IMR-90 (cell line): ENCODE measurements around the gene COX19. TPM values are rescaled to one million over a fixed set of nuclear protein-coding genes. Genes with fewer than 3 reads are reported as not detected.

Experiments used
- ATAC-seq: fragments of 200-7000 bp; cut with Tn5 transposase; 2 replicates; pipeline ENCODE4 v1.9.1; 2020; ENCODE audit warnings: low read depth, mild to moderate bottlenecking, moderate library complexity
- BruUV-seq: library from RNA; stranded (reverse); fragments of 400-500 nt; replicated peaks from 2 replicates; lab custom pipeline; 2021; lab: Mats Ljungman, UMichigan
- CTCF ChIA-PET: fragments of 300-600 bp; formaldehyde crosslinking; extraction: SDS; loops from one replicate; lab custom pipeline; 2021; ENCODE audit warnings: antibody characterized with exemption; lab: Yijun Ruan, JAX
- POLR2A ChIA-PET: fragments of 300-600 bp; sonication (Branson Sonifier 250); formaldehyde crosslinking; loops from one replicate; lab custom pipeline; 2022; ENCODE audit warnings: antibody characterized with exemption; ENCODE audit not compliant: unreplicated experiment; lab: Charles Lee
- DNase-seq: peaks from one replicate; pipeline ENCODE4 v3.0.0; 2013
- H2AFZ ChIP-seq: replicated peaks from 2 replicates; pipeline ENCODE3; 2013; ENCODE audit warnings: low read length, mild to moderate bottlenecking; ENCODE audit not compliant: poor library complexity
- H2AK5ac ChIP-seq: 2 replicates; pipeline ENCODE4 v1.6.1; 2013; ENCODE audit warnings: low read depth, low read length, inconsistent platforms
- H2AK9ac ChIP-seq: replicated peaks from 2 replicates; pipeline ENCODE3; 2013; ENCODE audit warnings: mild to moderate bottlenecking, low read depth, low read length, moderate library complexity; ENCODE audit not compliant: poor library complexity
- H2BK120ac ChIP-seq: 2 replicates; pipeline ENCODE4 v1.6.1; 2013; ENCODE audit warnings: low read depth, low read length, inconsistent platforms
- H2BK15ac ChIP-seq: 3 replicates; pipeline ENCODE4 v1.6.1; 2013; ENCODE audit warnings: low read depth, low read length, inconsistent platforms
- H2BK20ac ChIP-seq: 2 replicates; pipeline ENCODE4 v1.6.1; 2013; ENCODE audit warnings: low read depth, mild to moderate bottlenecking, inconsistent platforms, low read length, moderate library complexity
- H2BK5ac ChIP-seq: 2 replicates; pipeline ENCODE4 v1.6.1; 2013; ENCODE audit warnings: mild to moderate bottlenecking, low read depth, low read length, inconsistent platforms; ENCODE audit not compliant: poor library complexity, severe bottlenecking
- H3K14ac ChIP-seq: replicated peaks from 2 replicates; pipeline ENCODE4 v1.6.1; 2013; ENCODE audit warnings: low read depth, low read length, inconsistent platforms
- H3K18ac ChIP-seq: 2 replicates; pipeline ENCODE4 v1.6.1; 2013; ENCODE audit warnings: low read depth, low read length, control low read depth
- H3K23ac ChIP-seq: 2 replicates; pipeline ENCODE4 v1.6.1; 2013; ENCODE audit warnings: low read depth, low read length, inconsistent platforms
- H3K27ac ChIP-seq: 2 replicates; pipeline ENCODE4 v1.5.1; 2013; ENCODE audit warnings: mild to moderate bottlenecking, control low read depth, low read length; ENCODE audit not compliant: insufficient read depth
- H3K27me3 ChIP-seq: 2 replicates; pipeline ENCODE4 v1.6.1; 2013; ENCODE audit warnings: low read length; ENCODE audit not compliant: control insufficient read depth, insufficient read depth
- H3K36me3 ChIP-seq: 2 replicates; pipeline ENCODE4 v1.6.1; 2013; ENCODE audit warnings: low read length, mixed read lengths; ENCODE audit not compliant: control insufficient read depth, insufficient read depth
- H3K4ac ChIP-seq: 2 replicates; pipeline ENCODE4 v1.6.1; 2013; ENCODE audit warnings: low read depth, low read length, inconsistent platforms
- H3K4me1 ChIP-seq: 2 replicates; pipeline ENCODE4 v1.6.1; 2013; ENCODE audit warnings: low read length, mixed read lengths; ENCODE audit not compliant: control insufficient read depth, insufficient read depth
- H3K4me2 ChIP-seq: 2 replicates; pipeline ENCODE4 v1.6.1; 2013; ENCODE audit warnings: low read depth, mild to moderate bottlenecking, control low read depth, low read length, moderate library complexity
- H3K4me3 ChIP-seq: 2 replicates; pipeline ENCODE4 v1.5.1; 2013; ENCODE audit warnings: low read depth, mild to moderate bottlenecking, control low read depth, low read length, moderate library complexity; ENCODE audit not compliant: insufficient read depth
- H3K56ac ChIP-seq: 2 replicates; pipeline ENCODE4 v1.6.1; 2013; ENCODE audit warnings: low read length, inconsistent platforms; ENCODE audit not compliant: insufficient read depth; ENCODE audit errors: extremely low read depth
- H3K79me1 ChIP-seq, 2 experiments: 2 replicates each; pipeline ENCODE4 v1.6.1; 2013; ENCODE audit warnings: low read length in 2 of 2, inconsistent platforms in 1 of 2, low read depth in 1 of 2
- H3K9ac ChIP-seq: 2 replicates; pipeline ENCODE4 v1.6.1; 2013; ENCODE audit warnings: low read depth, low read length, control low read depth
- H3K9me1 ChIP-seq: 2 replicates; pipeline ENCODE4 v1.6.1; 2013; ENCODE audit warnings: low read length, inconsistent platforms; ENCODE audit not compliant: insufficient read depth
- H3K9me3 ChIP-seq: 2 replicates; pipeline ENCODE4 v1.6.1; 2013; ENCODE audit warnings: low read length; ENCODE audit not compliant: control insufficient read depth, insufficient read depth
- H4K20me1 ChIP-seq: 2 replicates; pipeline ENCODE4 v1.6.1; 2013; ENCODE audit warnings: low read length, inconsistent platforms; ENCODE audit not compliant: insufficient read depth
- H4K5ac ChIP-seq: 2 replicates; pipeline ENCODE4 v1.6.1; 2013; ENCODE audit warnings: mild to moderate bottlenecking, low read depth, low read length, control low read depth
- H4K8ac ChIP-seq, 2 experiments: 2 replicates each; pipeline ENCODE4 v1.6.1; 2013; ENCODE audit warnings: low read depth in 2 of 2, low read length in 2 of 2, control low read depth in 1 of 2, inconsistent platforms in 1 of 2
- H4K91ac ChIP-seq: 2 replicates; pipeline ENCODE4 v1.6.1; 2013; ENCODE audit warnings: low read depth, low read length, inconsistent platforms; ENCODE audit not compliant: insufficient read depth
- MAZ ChIP-seq: IDR thresholded peaks from 2 replicates; pipeline ENCODE4 v1.6.1; 2012; ENCODE audit warnings: low read depth, mild to moderate bottlenecking, low read length, improper control_type of control experiment, moderate library complexity, borderline replicate concordance
- WGBS, 2 experiments: methylation state at CpG; one replicate each; pipeline versions ENCODE4 v1.1.5 to v1.1.7; 2013; ENCODE audit warnings: missing lambda C conversion rate in 2 of 2; ENCODE audit not compliant: insufficient read length in 1 of 2; ENCODE audit errors: extremely low coverage in 2 of 2; 5-methylcytosine and 5-hydroxymethylcytosine counted together
- dilution Hi-C: fragments of 300-500 bp; cut with HindIII; formaldehyde crosslinking; loops from one replicate; pipeline ENCODE4 v1.14.3; 2018; ENCODE audit warnings: low sequenced_read_pairs; ENCODE audit not compliant: unreplicated experiment
- in situ Hi-C: fragments of 300-500 bp; cut with MboI; formaldehyde crosslinking; loops from 3 replicates; pipeline ENCODE4 v1.14.3; 2019; ENCODE audit warnings: low sequenced_read_pairs, inconsistent platforms, mixed read lengths
- intact Hi-C: fragments of 100-400 bp; cut with micrococcal nuclease; formaldehyde crosslinking; loops from 2 replicates; pipeline ENCODE4 v1.10.0; 2022
- polyA plus RNA-seq, 3 experiments: library from polyadenylated mRNA; depleted of rRNA; stranded (reverse); fragments of >200 nt; gene quantifications; 2 replicates each; pipeline ENCODE4 v1.2.3, GENCODE V29; 2012; ENCODE audit warnings: low replicate concordance in 1 of 3
- total RNA-seq: library from RNA; depleted of rRNA; stranded (reverse); fragments of >200 nt; gene quantifications from 2 replicates; pipeline ENCODE4 v1.2.3, GENCODE V29; 2012

The COX19 gene
- total and polyA plus RNA-seq, 2 of the 4 experiments (the other 2 are of a cell fraction) = 3.9 to 7.3 TPM

DNA sequence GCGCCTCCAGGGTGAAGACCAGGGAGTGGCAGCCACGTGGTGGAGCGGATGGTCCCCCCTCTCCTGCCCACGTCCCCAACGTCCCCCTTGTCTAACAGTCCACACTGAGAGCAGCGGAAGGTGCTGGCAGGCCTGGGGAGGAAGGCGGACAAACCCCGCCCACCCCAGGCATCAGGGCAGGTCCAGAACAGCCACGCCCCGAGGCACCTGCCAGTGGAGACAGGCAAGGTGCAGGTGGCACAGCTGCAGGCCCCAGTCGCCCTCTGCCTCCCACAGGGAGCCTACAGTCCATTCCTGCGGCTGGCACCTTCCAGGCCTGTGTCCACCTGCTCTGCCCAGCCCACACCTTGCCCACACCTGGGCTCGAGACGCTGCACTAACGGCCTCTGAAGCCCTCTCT is 32.6 kb upstream of the COX19 start:
- H3K27me3 ChIP-seq = no peaks in the 10 kb centered on the region
- no peak overlapping the region for H2BK5ac ChIP-seq
- H4K91ac ChIP-seq = no peak overlapping the region
- H2BK20ac ChIP-seq = no peak overlapping the region
- H3K9ac ChIP-seq = no peak overlapping the region
- intact Hi-C loops = no loop called here
- H2BK120ac ChIP-seq = no peak overlapping the region
- H3K4me1 ChIP-seq = no peaks in the 10 kb centered on the region
- no peak for DNase-seq
- H3K36me3 ChIP-seq = peaks cover 25% of the 10 kb centered on the region
- no peak overlapping the region for H3K23ac ChIP-seq
- H2AFZ ChIP-seq = no peak overlapping the region
- ChIA-PET CTCF (no interaction called here), POLR2A (no interaction called here)
- H3K9me3 ChIP-seq = no peaks in the 10 kb centered on the region
- no TSS peak for BruUV-seq
- no peak overlapping the region for H3K4me2 ChIP-seq
- no peak overlapping the region for H4K8ac ChIP-seq
- peaks cover 23% of the 10 kb centered on the region for H4K20me1 ChIP-seq
- H3K4me3 ChIP-seq = no peak overlapping the region
- 97% methylated on average over 6 of the region's 15 CpGs; no CpG with 5 or more reads in 1 of the 2 experiments for WGBS, 2 experiments
- H2AK5ac ChIP-seq = no peak overlapping the region
- H4K5ac ChIP-seq = no peak overlapping the region
- H3K56ac ChIP-seq = no peak overlapping the region
- no peak for TF ChIP-seq MAZ
- H2BK15ac ChIP-seq = no peak overlapping the region
- H3K14ac ChIP-seq = no peak overlapping the region
- ATAC-seq = no peak
- H3K9me1 ChIP-seq = peaks cover 4% of the 10 kb centered on the region
- H3K27ac ChIP-seq = no peak overlapping the region
- in situ Hi-C loops = no loop called here
- no peak overlapping the region for H2AK9ac ChIP-seq
- no peak overlapping the region for H3K18ac ChIP-seq
- H3K79me1 ChIP-seq = peaks cover 0 to 28% of the 10 kb centered on the region in 2 experiments; a peak in 3 of 4 replicates
- dilution Hi-C loops = no loop called here
- H3K4ac ChIP-seq = no peak overlapping the region
